DMS153 (cell line): ENCODE results near the gene TRABD2B.

Experiments
- DNase-seq: peaks from one replicate; lab custom pipeline; 2025; lab: John Stamatoyannopoulos, UW

TRABD2B gene

GRCh38 chr1:47725000-47725473, 272.1 kb downstream of the TRABD2B start:
- DNase-seq: no peak

- no peak for DNase-seq
These were observed 272.7 kb downstream of the TRABD2B start for GRCh38 chr1:47724432-47724999.

GRCh38 chr1:47722909-47723580, 274.1 kb downstream of the TRABD2B start:
- no peak for DNase-seq

GRCh38 chr1:47722101-47722500, 275.1 kb downstream of the TRABD2B start:
- DNase-seq: no peak

- DNase-seq: no peak
These were observed 277.1 kb downstream of the TRABD2B start for GRCh38 chr1:47720111-47720510.

GRCh38 chr1:47717341-47717740, 279.8 kb downstream of the TRABD2B start:
- DNase-seq: no peak

- DNase-seq: no peak
These were observed 283.0 kb downstream of the TRABD2B start for GRCh38 chr1:47713975-47714767.

- DNase-seq: no peak
These were observed 283.7 kb downstream of the TRABD2B start for GRCh38 chr1:47713333-47713953.

- no peak for DNase-seq
These were observed 284.4 kb downstream of the TRABD2B start for GRCh38 chr1:47712596-47713299.

- no peak for DNase-seq
These were observed 285.2 kb downstream of the TRABD2B start for GRCh38 chr1:47711848-47712492.

GRCh38 chr1:47711184-47711847, 285.9 kb downstream of the TRABD2B start:
- DNase-seq: no peak
